Colonic mucosa (tissue), 4 donors: ENCODE measurements around the gene WDR82. TPM values are rescaled to one million over a fixed set of nuclear protein-coding genes. Genes with fewer than 3 reads are reported as not detected.
A peak's percentile ranks its signal among the peaks of the same experiment; 100 is the strongest.
"Not testable (repeated sequence)": the region's sequence is repeated elsewhere in the genome, so short reads cannot be mapped to it uniquely, and the experiment has no call there.

Experiments
- DNase-seq: peaks from one replicate; pipeline ENCODE4 v3.0.0-alpha.2; 2020
- H3K27ac ChIP-seq: fragments of 200-600 bp; one replicate; pipeline ENCODE4 v1.8.0; 2021
- H3K27me3 ChIP-seq: fragments of 200-600 bp; one replicate; pipeline ENCODE4 v1.8.0; 2021
- H3K36me3 ChIP-seq: fragments of 200-600 bp; one replicate; pipeline ENCODE4 v1.8.0; 2021
- H3K4me1 ChIP-seq: fragments of 200-600 bp; one replicate; pipeline ENCODE4 v1.8.0; 2021; ENCODE audit warnings: mild to moderate bottlenecking
- H3K4me3 ChIP-seq: fragments of 200-600 bp; one replicate; pipeline ENCODE4 v1.8.0; 2021
- H3K9ac ChIP-seq, 2 donors: one replicate each; pipeline ENCODE4 v1.7.0; 2013; ENCODE audit warnings: control low read depth in 2 of 2, low read depth in 2 of 2, low read length in 2 of 2
- H3K9me3 ChIP-seq: fragments of 200-600 bp; one replicate; pipeline ENCODE4 v1.8.0; 2021
- CTCF ChIP-seq: fragments of 200-600 bp; IDR thresholded peaks from one replicate; pipeline ENCODE4 v1.8.0; 2022; ENCODE audit warnings: antibody characterized with exemption, mild to moderate bottlenecking
- intact Hi-C: fragments of 100-400 bp; cut with DNase I; formaldehyde crosslinking; loops from one replicate; pipeline ENCODE4 v1.14.1; 2022
- total RNA-seq, 2 donors: library from RNA; stranded (reverse); fragmentation: NEBNext Ultra II Directional in 1 of 2; extraction: Animal tissue kit (Norgen Biotek cat#: 25700) in 1 of 2; gene quantifications; one replicate each; pipeline ENCODE4 v1.2.1, GENCODE V29; 2021
- donor health status: healthy.
- donor health status: DM: no; HTN: no; CAD: no.
- donor health status: DM: no; HTN: no; CAD: no.

WDR82 gene
- total RNA-seq, 2 donors from 2014 or later = 65.7 to 67.0 TPM

- Histone ChIP-seq H3K4me1 (no peaks in the 10 kb centered on the region), H3K4me3 (no peak overlapping the region), H3K9ac (no peak overlapping the region), H3K27me3 (no peaks in the 10 kb centered on the region), H3K27ac (no peak overlapping the region), H3K36me3 (peaks cover 16% of the 10 kb centered on the region), H3K9me3 (no peaks in the 10 kb centered on the region)
- TF ChIP-seq CTCF = no peak
- intact Hi-C loops = loop anchor here (5.0 kb wide), 1 partner anchor 36 kb away; the partner anchor contains the start of gene TWF2
- no peak for DNase-seq
Observed at GRCh38 chr3:52272831-52273230, 5.6 kb downstream of the WDR82 start.

GRCh38 chr3:52272172-52272571 is 6.3 kb downstream of the WDR82 start:
- peaks cover 17% of the 10 kb centered on the region for H3K36me3 ChIP-seq
- not testable (repeated sequence) for H3K4me3 ChIP-seq, DNase-seq, H3K4me1 ChIP-seq, H3K27me3 ChIP-seq, H3K9me3 ChIP-seq
- intact Hi-C loops = loop anchor here (5.0 kb wide), 1 partner anchor 35 kb away; the partner anchor contains the start of gene TWF2
- peak overlapping the region in 1 of 2 donors; percentile 17 for H3K9ac ChIP-seq
- H3K27ac ChIP-seq = peak overlapping the region; percentile 2

GRCh38 chr3:52270252-52270754 is 8.1 kb downstream of the WDR82 start:
- Histone ChIP-seq H3K27me3 (no peaks in the 10 kb centered on the region), H3K4me3 (no peak overlapping the region), H3K27ac (peak overlapping the region; percentile 62), H3K9me3 (no peaks in the 10 kb centered on the region), H3K4me1 (no peaks in the 10 kb centered on the region), H3K9ac (no peak overlapping the region), H3K36me3 (peaks cover 30% of the 10 kb centered on the region)
- intact Hi-C loops = loop anchor here (5.0 kb wide), 1 partner anchor 33 kb away; the partner anchor contains the start of gene TWF2
- no peak for DNase-seq
- no peak for TF ChIP-seq CTCF

- intact Hi-C loops = loop anchor here (5.0 kb wide), 1 partner anchor 32 kb away; the partner anchor contains the start of gene TWF2
- no peak for TF ChIP-seq CTCF
- peaks cover 34% of the 10 kb centered on the region for H3K36me3 ChIP-seq
- no peaks in the 10 kb centered on the region for H3K4me1 ChIP-seq
- H3K27ac ChIP-seq = peak overlapping the region; percentile 62
- H3K4me3 ChIP-seq = no peak overlapping the region
- no peaks in the 10 kb centered on the region for H3K27me3 ChIP-seq
- no peaks in the 10 kb centered on the region for H3K9me3 ChIP-seq
- H3K9ac ChIP-seq = no peak overlapping the region
- no peak for DNase-seq
Observed at GRCh38 chr3:52269776-52270175, 8.7 kb downstream of the WDR82 start.

GRCh38 chr3:52268036-52268435 is 10.4 kb downstream of the WDR82 start:
- Histone ChIP-seq H3K36me3 (peaks cover 39% of the 10 kb centered on the region), H3K4me1 (no peaks in the 10 kb centered on the region), H3K4me3 (no peak overlapping the region), H3K27ac (no peak overlapping the region), H3K9ac (no peak overlapping the region), H3K27me3 (no peaks in the 10 kb centered on the region), H3K9me3 (no peaks in the 10 kb centered on the region)
- intact Hi-C loops = no loop called here
- no peak for TF ChIP-seq CTCF
- no peak for DNase-seq

- no peaks in the 10 kb centered on the region for H3K9me3 ChIP-seq
- no peak overlapping the region for H3K27ac ChIP-seq
- no peak for TF ChIP-seq CTCF
- H3K27me3 ChIP-seq = no peaks in the 10 kb centered on the region
- DNase-seq = no peak
- H3K4me3 ChIP-seq = no peak overlapping the region
- no peak overlapping the region for H3K9ac ChIP-seq
- intact Hi-C loops = no loop called here
- H3K36me3 ChIP-seq = peaks cover 51% of the 10 kb centered on the region
- H3K4me1 ChIP-seq = no peaks in the 10 kb centered on the region
Observed at GRCh38 chr3:52265387-52265786, 13.1 kb downstream of the WDR82 start.
